ENCODE results near the gene TRIM71.

DNA sequence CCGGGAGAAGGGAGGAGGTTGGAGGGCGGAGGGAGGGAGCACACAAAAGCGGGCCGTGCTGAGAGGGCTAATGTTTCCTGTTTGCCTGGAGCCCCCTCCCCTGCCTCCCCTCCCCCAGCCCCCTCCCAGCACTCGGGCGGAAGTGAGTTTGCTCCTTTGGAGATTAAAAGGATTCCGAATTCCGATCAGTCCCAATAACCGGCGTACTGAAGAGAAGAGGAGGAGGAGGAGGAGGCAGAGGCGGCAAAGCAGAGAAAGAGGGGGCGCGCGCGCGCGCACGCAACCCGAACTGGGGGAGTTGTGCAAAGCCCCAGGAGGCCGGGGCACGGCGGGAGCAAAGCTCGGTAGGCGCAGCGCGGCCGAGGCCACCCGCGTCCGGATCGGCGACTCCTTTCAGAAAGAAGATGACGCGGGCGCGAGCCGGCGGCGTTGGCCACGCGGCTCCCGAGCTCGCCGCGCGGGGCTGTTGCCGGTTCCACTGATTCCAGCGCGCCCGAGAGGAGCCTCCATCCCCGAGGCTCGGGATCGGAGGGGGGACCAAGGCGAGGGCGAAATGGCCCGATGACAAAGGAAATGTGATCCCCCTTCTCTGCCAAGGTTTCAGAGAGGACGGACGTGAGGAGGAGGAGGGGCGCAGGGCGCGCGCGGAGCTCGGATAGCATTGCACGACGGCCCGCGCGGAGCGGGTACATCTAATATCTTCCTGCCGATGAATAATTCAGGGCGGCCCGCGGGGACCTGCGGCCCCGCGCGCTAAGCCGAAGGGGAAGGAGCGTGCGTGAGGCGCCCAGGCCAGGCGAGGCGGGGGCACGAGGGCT, 1.1 kb upstream of the TRIM71 start:
- TF ChIP-seq, protein P1, sequence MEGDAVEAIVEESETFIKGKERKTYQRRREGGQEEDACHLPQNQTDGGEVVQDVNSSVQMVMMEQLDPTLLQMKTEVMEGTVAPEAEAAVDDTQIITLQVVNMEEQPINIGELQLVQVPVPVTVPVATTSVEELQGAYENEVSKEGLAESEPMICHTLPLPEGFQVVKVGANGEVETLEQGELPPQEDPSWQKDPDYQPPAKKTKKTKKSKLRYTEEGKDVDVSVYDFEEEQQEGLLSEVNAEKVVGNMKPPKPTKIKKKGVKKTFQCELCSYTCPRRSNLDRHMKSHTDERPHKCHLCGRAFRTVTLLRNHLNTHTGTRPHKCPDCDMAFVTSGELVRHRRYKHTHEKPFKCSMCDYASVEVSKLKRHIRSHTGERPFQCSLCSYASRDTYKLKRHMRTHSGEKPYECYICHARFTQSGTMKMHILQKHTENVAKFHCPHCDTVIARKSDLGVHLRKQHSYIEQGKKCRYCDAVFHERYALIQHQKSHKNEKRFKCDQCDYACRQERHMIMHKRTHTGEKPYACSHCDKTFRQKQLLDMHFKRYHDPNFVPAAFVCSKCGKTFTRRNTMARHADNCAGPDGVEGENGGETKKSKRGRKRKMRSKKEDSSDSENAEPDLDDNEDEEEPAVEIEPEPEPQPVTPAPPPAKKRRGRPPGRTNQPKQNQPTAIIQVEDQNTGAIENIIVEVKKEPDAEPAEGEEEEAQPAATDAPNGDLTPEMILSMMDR (IDR thresholded peaks at IDR 0.05): no peak
- TF ChIP-seq POLR2A (IDR thresholded peaks at IDR 0.05) (no peak), POLR2AphosphoS5 (IDR thresholded peaks at IDR 0.05) (no peak)

Measured in transverse colon (tissue), 4 donors.